Small intestine (tissue), 7 donors: ENCODE results near the gene GPRC5C. TPM values are rescaled to one million over a fixed set of nuclear protein-coding genes. Genes with fewer than 3 reads are reported as not detected.

ENCODE experiments used
- DNase-seq, 2 donors: peaks; one replicate each; pipeline versions ENCODE4 v3.0.0 to v3.0.0-alpha.2; 2013
- FAIRE-seq: peaks from 2 replicates; lab custom pipeline; 2012; peaks lifted over from hg19 to GRCh38; lab: Jason Lieb, UNC
- H3K27ac ChIP-seq, 3 donors: one replicate each; pipeline ENCODE4 v1.5.1; 2013; ENCODE audit warnings: low read length in 2 of 3, mild to moderate bottlenecking in 2 of 3, control low read depth in 1 of 3, inconsistent platforms in 1 of 3, low read depth in 1 of 3, moderate library complexity in 1 of 3
- H3K27me3 ChIP-seq, 3 donors: one replicate each; pipeline ENCODE4 v1.6.1; 2013; ENCODE audit warnings: low read length in 3 of 3, inconsistent platforms in 1 of 3; ENCODE audit not compliant: control insufficient read depth in 3 of 3, insufficient read depth in 3 of 3
- H3K36me3 ChIP-seq, 3 donors: one replicate each; pipeline ENCODE4 v1.6.1; 2013; ENCODE audit warnings: low read length in 3 of 3, inconsistent platforms in 1 of 3, low read depth in 1 of 3, mild to moderate bottlenecking in 1 of 3, moderate library complexity in 1 of 3; ENCODE audit not compliant: control insufficient read depth in 3 of 3, insufficient read depth in 2 of 3
- H3K4me1 ChIP-seq, 3 donors: one replicate each; pipeline ENCODE4 v1.6.1; 2013; ENCODE audit warnings: low read length in 2 of 3, inconsistent platforms in 1 of 3, low read depth in 1 of 3, mild to moderate bottlenecking in 1 of 3, moderate library complexity in 1 of 3; ENCODE audit not compliant: control insufficient read depth in 3 of 3, insufficient read depth in 2 of 3
- H3K4me3 ChIP-seq, 3 donors: one replicate each; pipeline ENCODE4 v1.5.1; 2013; ENCODE audit warnings: low read length in 3 of 3, control low read depth in 1 of 3, inconsistent platforms in 1 of 3, low read depth in 1 of 3, mild to moderate bottlenecking in 1 of 3, moderate library complexity in 1 of 3
- H3K9me3 ChIP-seq, 2 donors: one replicate each; pipeline ENCODE4 v1.6.1; 2013; ENCODE audit warnings: low read depth in 1 of 2, low read length in 1 of 2; ENCODE audit not compliant: control insufficient read depth in 2 of 2, insufficient read depth in 1 of 2
- WGBS, 3 donors: extraction: QIAGEN DNeasy Blood & Tissue Kit; methylation state at CpG; one replicate each; pipeline ENCODE4 v1.1.7; 2013; 5-methylcytosine and 5-hydroxymethylcytosine counted together
- polyA plus RNA-seq, 4 donors: library from polyadenylated mRNA; stranded (reverse) in 3 of 4; unstranded in 1 of 4; fragments of 200-250 nt in 3 of 4; fragments of 120-200 nt in 1 of 4; gene quantifications; one replicate each; pipeline versions ENCODE4 v1.2.1 to v1.2.3, GENCODE V29; 2013
- donor health status: healthy with polysubstance abuse.
- donor health status: control.
- donor health status: control.
- donor health status: Bipolar disorder and iron deficiency.
- donor health status: healthy.

GPRC5C gene
- polyA plus RNA-seq, 4 donors, result 41.3 to 72.8 (median 48.1) TPM

GRCh38 chr17:74491626-74492025 is 59.7 kb downstream of the GPRC5C start:
- Histone ChIP-seq H3K4me1 (no peaks in the 10 kb centered on the region), H3K27ac (no peak overlapping the region), H3K36me3 (no peaks in the 10 kb centered on the region), H3K4me3 (no peak overlapping the region), H3K9me3 (peaks cover 0 to 2% of the 10 kb centered on the region in 2 donors), H3K27me3 (no peaks in the 10 kb centered on the region)
- no peak for DNase-seq
- 78 to 88% (median 86%) methylated on average over 7 of the region's 7 CpGs for WGBS, 3 donors
- no peak for FAIRE-seq

DNA sequence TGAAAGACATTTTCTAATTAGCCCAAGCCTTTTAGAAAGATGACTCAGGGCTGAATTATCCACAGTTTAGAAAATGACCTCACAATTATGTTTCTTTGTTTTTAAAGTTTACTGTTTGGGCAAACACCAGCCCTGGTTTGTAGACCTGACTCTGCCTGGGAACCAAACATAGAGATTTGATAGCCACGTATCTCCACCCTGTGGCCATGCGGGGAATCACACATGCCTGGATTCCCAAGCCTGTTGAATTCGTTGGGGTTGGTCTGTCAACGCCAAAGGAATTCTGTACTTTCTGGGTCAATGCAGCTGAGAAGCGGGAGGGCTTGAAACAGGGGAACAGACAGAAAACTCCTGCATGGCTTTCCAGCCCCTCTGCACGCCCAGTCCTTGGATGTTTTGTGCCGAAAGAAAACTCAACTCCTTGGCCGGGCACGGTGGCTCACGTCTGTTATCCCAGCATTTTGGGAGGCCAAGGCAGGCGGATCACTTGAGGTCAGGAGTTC is 61.5 kb downstream of the GPRC5C start:
- Histone ChIP-seq H3K9me3 (no peaks in the 10 kb centered on the region), H3K27me3 (no peaks in the 10 kb centered on the region), H3K4me1 (no peaks in the 10 kb centered on the region), H3K27ac (no peak overlapping the region), H3K4me3 (no peak overlapping the region), H3K36me3 (no peaks in the 10 kb centered on the region)
- 34 to 39% (median 34%) methylated on average over 11 of the region's 11 CpGs for WGBS, 3 donors
- peak; percentile 65 to 67 for DNase-seq
- FAIRE-seq, result no peak

Other genes starting within 250 kb of the GPRC5C start
- 1,000 to 10,000 TPM in 3 of 4 donors, 100 to 1,000 TPM in 1; 823 to 1,669 (median 1,378) TPM for gene RPL38, start 228.4 kb upstream of the GPRC5C start, polyA plus RNA-seq
- gene TTYH2, start 218.5 kb upstream of the GPRC5C start, polyA plus RNA-seq, result 10 to 100 TPM in 1 of 4 donors, 1 to 10 TPM in 1, under 1 TPM in 1, not detected in 1; 0.27 to 50.6 (median 2.0) TPM
- gene DNAI2, start 157.9 kb upstream of the GPRC5C start, polyA plus RNA-seq, result under 1 TPM in 2 of 4 donors, not detected in 2; 0.03 to 0.10 TPM
- 1 to 10 TPM in 3 of 4 donors, under 1 TPM in 1; 0.45 to 4.5 (median 2.4) TPM for gene KIF19, start 105.9 kb upstream of the GPRC5C start, polyA plus RNA-seq
- under 1 TPM in 2 of 4 donors, not detected in 2; 0.15 to 0.21 TPM for gene BTBD17, start 70.2 kb upstream of the GPRC5C start, polyA plus RNA-seq
- under 1 TPM in 2 of 4 donors, not detected in 2; 0.19 to 0.93 TPM for gene GPR142, start 64.6 kb upstream of the GPRC5C start, polyA plus RNA-seq
- gene CD300A, start 34.5 kb downstream of the GPRC5C start, polyA plus RNA-seq, result 1 to 10 TPM; 1.1 to 5.9 (median 5.4) TPM
- under 1 TPM in 3 of 4 donors, not detected in 1; 0.13 to 0.27 (median 0.25) TPM for gene CD300LB, start 99.4 kb downstream of the GPRC5C start, polyA plus RNA-seq
- gene CD300C, start 114.0 kb downstream of the GPRC5C start, polyA plus RNA-seq, result 1 to 10 TPM in 2 of 4 donors, under 1 TPM in 1, not detected in 1; 0.81 to 1.1 (median 1.1) TPM
- gene CD300H, start 135.4 kb downstream of the GPRC5C start, polyA plus RNA-seq, result under 1 TPM in 1 of 4 donors, not detected in 3; 0.13 TPM
- not detected for gene CD300LD, start 160.2 kb downstream of the GPRC5C start, polyA plus RNA-seq
- under 1 TPM in 3 of 4 donors, not detected in 1; 0.04 to 0.33 (median 0.22) TPM for gene CD300E, start 191.7 kb downstream of the GPRC5C start, polyA plus RNA-seq